Muscle of leg (tissue), 11 donors: ENCODE measurements around the gene ADGRD2. TPM values are rescaled to one million over a fixed set of nuclear protein-coding genes. Genes with fewer than 3 reads are reported as not detected.

Experiments
- DNase-seq: peaks from one replicate; pipeline ENCODE4 v3.0.0; 2013
- H3K27ac ChIP-seq: one replicate; pipeline ENCODE4 v1.5.1; 2013; ENCODE audit warnings: mild to moderate bottlenecking, low read length, control low read depth
- H3K27me3 ChIP-seq: one replicate; pipeline ENCODE4 v1.6.1; 2013; ENCODE audit warnings: low read length; ENCODE audit not compliant: control insufficient read depth, insufficient read depth
- H3K36me3 ChIP-seq: one replicate; pipeline ENCODE4 v1.6.1; 2013; ENCODE audit warnings: low read length; ENCODE audit not compliant: control insufficient read depth, insufficient read depth
- H3K4me1 ChIP-seq: one replicate; pipeline ENCODE4 v1.6.1; 2013; ENCODE audit warnings: low read length; ENCODE audit not compliant: control insufficient read depth, insufficient read depth
- H3K4me3 ChIP-seq: one replicate; pipeline ENCODE4 v1.5.1; 2013; ENCODE audit warnings: low read length, control low read depth
- H3K9me3 ChIP-seq: replicated peaks from 2 replicates; pipeline ENCODE4 v1.6.1; 2013; ENCODE audit warnings: low read depth, low read length; ENCODE audit not compliant: control insufficient read depth
- WGBS: methylation state at CpG from one replicate; pipeline ENCODE4 v1.1.5; 2013; ENCODE audit warnings: missing lambda C conversion rate; ENCODE audit not compliant: insufficient coverage; 5-methylcytosine and 5-hydroxymethylcytosine counted together
- polyA plus RNA-seq, 8 donors: library from polyadenylated mRNA; unstranded; fragments of 120-200 nt; gene quantifications; one replicate each; pipeline versions ENCODE4 v1.2.1 to v1.2.3, GENCODE V29; 2013; ENCODE audit warnings: inconsistent platforms in 1 of 8, low replicate concordance in 1 of 8; ENCODE audit not compliant: insufficient read length in 8 of 8, insufficient read depth in 1 of 8
- total RNA-seq: library from RNA; stranded (reverse); fragments of 120-200 nt; gene quantifications from one replicate; pipeline ENCODE4 v1.2.4, GENCODE V29; 2013

Gene ADGRD2
- total and polyA plus RNA-seq, 9 donors, result 0.06 to 0.25 (median 0.11) TPM; not detected in 5

- Histone ChIP-seq H3K27me3 (peaks cover 9% of the 10 kb centered on the region), H3K4me3 (no peak overlapping the region), H3K4me1 (no peaks in the 10 kb centered on the region), H3K9me3 (no peaks in the 10 kb centered on the region), H3K36me3 (no peaks in the 10 kb centered on the region), H3K27ac (no peak overlapping the region)
- no peak for DNase-seq
- 82% methylated on average over 2 of the region's 3 CpGs for WGBS
Measured at GRCh38 chr9:124437086-124437485, 13.2 kb upstream of the ADGRD2 start.

GRCh38 chr9:124438091-124438490 lies 12.2 kb upstream of the ADGRD2 start:
- peaks cover 13% of the 10 kb centered on the region for H3K27me3 ChIP-seq
- peaks cover 2% of the 10 kb centered on the region for H3K9me3 ChIP-seq
- H3K36me3 ChIP-seq, result no peaks in the 10 kb centered on the region
- WGBS, result 92% methylated on average over 7 of the region's 9 CpGs
- H3K4me3 ChIP-seq, result no peak overlapping the region
- DNase-seq, result no peak
- H3K27ac ChIP-seq, result no peak overlapping the region
- no peaks in the 10 kb centered on the region for H3K4me1 ChIP-seq

DNA sequence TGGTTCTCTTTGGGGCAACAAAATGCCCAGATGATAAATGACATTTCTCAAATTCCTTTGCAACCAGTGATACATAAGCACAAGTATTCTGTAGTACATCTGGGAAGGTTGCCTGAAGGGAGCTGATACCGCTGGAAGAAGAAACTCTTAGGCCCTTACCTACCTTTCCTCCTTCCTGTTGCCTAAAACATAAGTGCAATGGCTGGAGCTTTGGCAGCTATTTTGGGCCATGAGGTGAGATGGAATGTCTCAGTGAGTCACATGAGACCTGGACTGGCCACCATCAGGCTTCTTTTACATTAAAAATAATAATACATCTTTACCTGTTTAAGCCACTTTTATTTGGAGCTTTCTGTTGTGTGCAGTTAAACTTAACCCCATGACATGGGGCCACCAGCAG lies 11.2 kb upstream of the ADGRD2 start:
- WGBS, result no CpG with 5 or more reads among the region's 1 CpG

GRCh38 chr9:124439686-124440243 lies 10.5 kb upstream of the ADGRD2 start:
- Histone ChIP-seq H3K9me3 (peaks cover 2% of the 10 kb centered on the region), H3K4me1 (no peaks in the 10 kb centered on the region), H3K4me3 (no peak overlapping the region), H3K36me3 (no peaks in the 10 kb centered on the region), H3K27me3 (peaks cover 11% of the 10 kb centered on the region), H3K27ac (no peak overlapping the region)
- DNase-seq, result no peak
- 97% methylated on average over 6 of the region's 6 CpGs for WGBS

More for the DNA sequence above, 11.2 kb upstream of the ADGRD2 start:
- DNase-seq, result no peak
- Histone ChIP-seq H3K4me1 (no peaks in the 10 kb centered on the region), H3K27me3 (peaks cover 11% of the 10 kb centered on the region), H3K27ac (no peak overlapping the region), H3K9me3 (peaks cover 2% of the 10 kb centered on the region), H3K36me3 (no peaks in the 10 kb centered on the region), H3K4me3 (no peak overlapping the region)

DNA sequence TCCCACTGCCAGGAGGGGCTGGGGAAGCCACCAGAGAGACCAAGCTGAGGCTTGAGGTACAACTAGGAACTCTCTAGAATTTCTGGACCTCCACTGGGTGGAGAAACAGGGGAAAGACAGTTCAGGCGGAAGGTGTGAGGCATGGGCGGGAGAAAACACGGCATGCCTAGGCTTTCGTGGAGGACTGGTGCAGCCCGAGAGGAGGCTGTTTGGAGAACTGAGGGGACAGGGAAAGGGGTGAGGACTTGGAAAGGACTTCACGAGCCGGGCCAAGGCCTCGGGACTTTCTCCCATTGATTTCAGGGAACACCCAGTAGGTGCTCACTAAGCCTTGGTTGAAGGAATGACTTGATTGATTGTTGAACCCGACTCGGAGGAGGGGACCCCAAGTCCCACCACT lies 9.5 kb upstream of the ADGRD2 start:
- Histone ChIP-seq H3K4me3 (no peak overlapping the region), H3K9me3 (peaks cover 2% of the 10 kb centered on the region), H3K36me3 (no peaks in the 10 kb centered on the region), H3K27ac (no peak overlapping the region), H3K27me3 (peaks cover 11% of the 10 kb centered on the region), H3K4me1 (no peaks in the 10 kb centered on the region)
- no peak for DNase-seq
- WGBS, result 54% methylated on average over 5 of the region's 10 CpGs

GRCh38 chr9:124441291-124441690 lies 9.0 kb upstream of the ADGRD2 start:
- WGBS, result 72% methylated on average over 14 of the region's 16 CpGs
- H3K27me3 ChIP-seq, result peaks cover 11% of the 10 kb centered on the region

DNA sequence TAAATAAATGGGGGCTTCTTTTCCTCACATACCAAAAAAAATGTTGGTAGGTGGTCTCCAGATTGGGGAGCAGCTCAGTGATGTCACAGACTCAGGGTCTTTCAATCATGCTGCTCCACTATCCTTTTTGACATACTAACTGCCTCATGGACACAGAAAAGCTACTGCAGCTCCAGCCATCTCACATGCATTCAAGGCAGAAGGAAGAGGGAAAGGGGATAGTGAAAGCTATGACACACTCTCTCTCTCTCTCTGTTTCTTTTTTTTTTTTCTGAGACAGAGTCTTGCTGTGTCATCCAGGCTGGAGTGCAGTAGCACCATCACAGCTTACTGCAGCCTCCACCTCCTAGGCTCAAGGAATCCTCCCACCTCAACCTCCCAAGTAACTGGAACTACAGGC lies 7.9 kb upstream of the ADGRD2 start:
- no peak for DNase-seq
- H3K27ac ChIP-seq, result no peak overlapping the region
- peaks cover 12% of the 10 kb centered on the region for H3K27me3 ChIP-seq
- H3K4me1 ChIP-seq, result no peaks in the 10 kb centered on the region
- H3K36me3 ChIP-seq, result no peaks in the 10 kb centered on the region
- H3K4me3 ChIP-seq, result no peak overlapping the region
- peaks cover 2% of the 10 kb centered on the region for H3K9me3 ChIP-seq

More at GRCh38 chr9:124441291-124441690, 9.0 kb upstream of the ADGRD2 start:
- peaks cover 2% of the 10 kb centered on the region for H3K9me3 ChIP-seq
- DNase-seq, result no peak
- H3K27ac ChIP-seq, result no peak overlapping the region
- H3K4me3 ChIP-seq, result no peak overlapping the region
- H3K36me3 ChIP-seq, result no peaks in the 10 kb centered on the region
- no peaks in the 10 kb centered on the region for H3K4me1 ChIP-seq

- no peak overlapping the region for H3K27ac ChIP-seq
- peaks cover 12% of the 10 kb centered on the region for H3K27me3 ChIP-seq
- 70% methylated on average over 2 of the region's 3 CpGs for WGBS
- H3K9me3 ChIP-seq, result peaks cover 2% of the 10 kb centered on the region
- H3K36me3 ChIP-seq, result no peaks in the 10 kb centered on the region
- DNase-seq, result no peak
- no peaks in the 10 kb centered on the region for H3K4me1 ChIP-seq
- no peak overlapping the region for H3K4me3 ChIP-seq
Measured at GRCh38 chr9:124442826-124443225, 7.4 kb upstream of the ADGRD2 start.

DNA sequence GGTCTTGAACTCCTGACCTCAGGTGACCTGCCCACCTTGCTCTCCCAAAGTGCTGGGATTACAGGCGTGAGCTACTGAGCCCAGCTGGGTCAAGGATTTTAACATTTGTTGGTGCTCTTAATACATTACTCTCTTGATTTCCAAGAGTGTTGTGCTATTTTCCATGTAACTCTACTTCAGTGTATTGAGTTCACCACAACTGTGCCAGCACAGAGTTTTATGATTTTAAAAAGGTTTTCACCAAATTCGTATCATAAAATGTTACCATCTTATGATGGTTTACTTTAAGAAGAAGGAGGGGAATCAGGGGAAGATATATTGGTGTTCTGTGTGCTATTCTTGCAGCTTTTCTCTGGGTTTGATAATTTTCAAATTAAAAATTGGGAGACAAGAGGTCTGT lies 6.6 kb upstream of the ADGRD2 start:
- no peak overlapping the region for H3K27ac ChIP-seq
- H3K27me3 ChIP-seq, result peaks cover 12% of the 10 kb centered on the region
- no CpG with 5 or more reads among the region's 2 CpGs for WGBS
- no peak overlapping the region for H3K4me3 ChIP-seq
- H3K9me3 ChIP-seq, result peaks cover 2% of the 10 kb centered on the region
- DNase-seq, result no peak
- H3K36me3 ChIP-seq, result no peaks in the 10 kb centered on the region
- no peaks in the 10 kb centered on the region for H3K4me1 ChIP-seq

GRCh38 chr9:124444166-124444565 lies 6.1 kb upstream of the ADGRD2 start:
- Histone ChIP-seq H3K9me3 (peaks cover 2% of the 10 kb centered on the region), H3K27ac (no peak overlapping the region), H3K4me1 (no peaks in the 10 kb centered on the region), H3K4me3 (no peak overlapping the region), H3K36me3 (no peaks in the 10 kb centered on the region), H3K27me3 (peaks cover 12% of the 10 kb centered on the region)
- no CpG with 5 or more reads among the region's 3 CpGs for WGBS
- no peak for DNase-seq

- H3K9me3 ChIP-seq, result peaks cover under 1% of the 10 kb centered on the region
- H3K36me3 ChIP-seq, result no peaks in the 10 kb centered on the region
- WGBS, result 50% methylated on average over 2 of the region's 4 CpGs
- DNase-seq, result no peak
- H3K27me3 ChIP-seq, result peaks cover 38% of the 10 kb centered on the region
- no peak overlapping the region for H3K4me3 ChIP-seq
- no peak overlapping the region for H3K27ac ChIP-seq
- H3K4me1 ChIP-seq, result peaks cover 8% of the 10 kb centered on the region
Measured at GRCh38 chr9:124447297-124447661, 3.0 kb upstream of the ADGRD2 start.
